Left lung (tissue), 10 donors: ENCODE measurements around the gene PES1. TPM values are rescaled to one million over a fixed set of nuclear protein-coding genes. Genes with fewer than 3 reads are reported as not detected.

Experiments
- ATAC-seq: fragments of 200-7000 bp; cut with Tn5 transposase; one replicate; pipeline ENCODE4 v1.9.1; 2020; ENCODE audit warnings: moderate library complexity
- DNase-seq, 4 donors: peaks; one replicate each; pipeline ENCODE4 v3.0.0-alpha.2; 2013 to 2020
- H3K27ac ChIP-seq, 2 donors: fragments of 200-600 bp; sonication (generic) in 1 of 2; one replicate each; pipeline versions ENCODE4 v1.5.0 to v1.8.0; 2020 to 2021
- H3K27me3 ChIP-seq, 2 donors: fragments of 200-600 bp; sonication (generic) in 1 of 2; one replicate each; pipeline versions ENCODE4 v1.5.0 to v1.8.0; 2020 to 2021
- H3K36me3 ChIP-seq, 2 donors: fragments of 200-600 bp; sonication (generic) in 1 of 2; one replicate each; pipeline versions ENCODE4 v1.5.0 to v1.8.0; 2020 to 2021
- H3K4me1 ChIP-seq, 2 donors: fragments of 200-600 bp; one replicate each; pipeline ENCODE4 v1.8.0; 2021
- H3K4me3 ChIP-seq, 2 donors: fragments of 200-600 bp; sonication (generic) in 1 of 2; one replicate each; pipeline versions ENCODE4 v1.5.0 to v1.8.0; 2020 to 2021; ENCODE audit warnings: mild to moderate bottlenecking in 1 of 2
- H3K9me3 ChIP-seq, 2 donors: fragments of 200-600 bp; sonication (generic) in 1 of 2; one replicate each; pipeline versions ENCODE4 v1.5.0 to v1.8.0; 2020 to 2021
- intact Hi-C, 2 donors: fragments of 100-400 bp; cut with DNase I; formaldehyde crosslinking; loops; one replicate each; pipeline versions ENCODE4 v1.11.2 to v1.14.2; 2022
- polyA plus RNA-seq, 6 donors: library from polyadenylated mRNA; unstranded; fragments of 120-200 nt; gene quantifications; one replicate each; pipeline ENCODE4 v1.2.1, GENCODE V29; 2013; ENCODE audit not compliant: insufficient read length in 6 of 6
- total RNA-seq, 2 donors: library from RNA; stranded (reverse); fragmentation: NEBNext Ultra II Directional; extraction: Animal tissue kit (Norgen Biotek cat#: 25700); gene quantifications; one replicate each; pipeline ENCODE4 v1.2.1, GENCODE V29; 2021
- TF ChIP-seq, protein P1 (sequence below), 2 donors: fragments of 200-600 bp; sonication (generic) in 1 of 2; IDR thresholded peaks; one replicate each; pipeline versions ENCODE4 v1.5.0 to v1.8.0; 2021; ENCODE audit warnings: antibody characterized with exemption in 2 of 2
- donor health status: DM: no; HTN: yes; CAD: no.
- donor health status: DM: no; HTN: no; CAD: no.

PES1 gene
- total and polyA plus RNA-seq, 8 donors: 45.2 to 70.6 (median 63.4) TPM

DNA sequence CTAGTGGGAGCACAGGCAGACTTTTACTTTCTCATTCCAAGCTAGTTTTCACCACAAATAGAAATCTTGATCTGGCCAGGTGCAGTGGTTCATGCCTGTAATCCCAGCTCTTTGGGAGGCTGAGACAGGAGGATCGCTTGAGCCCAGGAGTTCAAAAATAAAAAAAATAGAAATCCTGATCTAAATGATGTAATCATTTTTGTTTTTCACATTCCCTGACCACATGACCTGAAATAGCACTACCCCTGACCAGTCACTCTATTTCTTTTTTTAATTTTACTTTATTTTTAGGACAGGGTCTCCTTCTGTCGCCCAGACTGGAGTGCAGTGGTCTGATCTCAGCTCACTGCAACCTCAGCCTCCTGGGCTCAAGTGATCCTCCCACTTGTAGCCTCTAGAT, 13.0 kb upstream of the PES1 start:
- Histone ChIP-seq H3K4me3 (no peak overlapping the region), H3K27me3 (no peaks in the 10 kb centered on the region), H3K4me1 (peaks cover 20 to 37% of the 10 kb centered on the region in 2 donors), H3K27ac (peak overlapping the region in 1 of 2 donors; percentile 75), H3K36me3 (no peaks in the 10 kb centered on the region), H3K9me3 (no peaks in the 10 kb centered on the region)
- DNase-seq (no peak), ATAC-seq (no peak)
- TF ChIP-seq, protein P1, sequence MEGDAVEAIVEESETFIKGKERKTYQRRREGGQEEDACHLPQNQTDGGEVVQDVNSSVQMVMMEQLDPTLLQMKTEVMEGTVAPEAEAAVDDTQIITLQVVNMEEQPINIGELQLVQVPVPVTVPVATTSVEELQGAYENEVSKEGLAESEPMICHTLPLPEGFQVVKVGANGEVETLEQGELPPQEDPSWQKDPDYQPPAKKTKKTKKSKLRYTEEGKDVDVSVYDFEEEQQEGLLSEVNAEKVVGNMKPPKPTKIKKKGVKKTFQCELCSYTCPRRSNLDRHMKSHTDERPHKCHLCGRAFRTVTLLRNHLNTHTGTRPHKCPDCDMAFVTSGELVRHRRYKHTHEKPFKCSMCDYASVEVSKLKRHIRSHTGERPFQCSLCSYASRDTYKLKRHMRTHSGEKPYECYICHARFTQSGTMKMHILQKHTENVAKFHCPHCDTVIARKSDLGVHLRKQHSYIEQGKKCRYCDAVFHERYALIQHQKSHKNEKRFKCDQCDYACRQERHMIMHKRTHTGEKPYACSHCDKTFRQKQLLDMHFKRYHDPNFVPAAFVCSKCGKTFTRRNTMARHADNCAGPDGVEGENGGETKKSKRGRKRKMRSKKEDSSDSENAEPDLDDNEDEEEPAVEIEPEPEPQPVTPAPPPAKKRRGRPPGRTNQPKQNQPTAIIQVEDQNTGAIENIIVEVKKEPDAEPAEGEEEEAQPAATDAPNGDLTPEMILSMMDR (IDR thresholded peaks at IDR 0.05): no peak
- intact Hi-C loops: no loop called here

DNA sequence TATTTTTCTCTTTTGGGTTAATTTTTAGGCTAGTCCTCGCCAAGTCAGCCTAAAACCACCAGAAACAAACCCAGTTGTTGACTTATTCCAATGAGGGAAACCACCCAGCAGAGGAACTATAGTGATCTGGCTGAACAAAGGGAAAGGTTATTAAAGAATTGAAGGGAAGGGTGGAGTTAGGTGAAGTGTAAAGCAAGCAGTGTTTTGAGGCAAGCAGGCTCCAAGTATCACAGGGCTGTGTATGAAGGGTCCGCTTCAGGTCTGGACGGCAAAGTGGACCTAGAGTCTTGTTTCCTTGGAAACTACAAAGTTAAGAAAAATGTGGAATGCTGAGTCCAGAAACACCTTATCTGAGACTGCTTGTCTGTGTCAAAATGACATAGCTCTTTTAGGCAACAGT, 12.1 kb upstream of the PES1 start:
- Histone ChIP-seq H3K36me3 (no peaks in the 10 kb centered on the region), H3K4me3 (no peak overlapping the region), H3K9me3 (no peaks in the 10 kb centered on the region), H3K27me3 (no peaks in the 10 kb centered on the region), H3K27ac (no peak overlapping the region), H3K4me1 (peaks cover 11 to 28% of the 10 kb centered on the region in 2 donors)
- DNase-seq: peak in 1 of 4 donors; percentile 41
- TF ChIP-seq, protein P1 (IDR thresholded peaks at IDR 0.05): no peak
- no peak for ATAC-seq
- intact Hi-C loops: no loop called here

DNA sequence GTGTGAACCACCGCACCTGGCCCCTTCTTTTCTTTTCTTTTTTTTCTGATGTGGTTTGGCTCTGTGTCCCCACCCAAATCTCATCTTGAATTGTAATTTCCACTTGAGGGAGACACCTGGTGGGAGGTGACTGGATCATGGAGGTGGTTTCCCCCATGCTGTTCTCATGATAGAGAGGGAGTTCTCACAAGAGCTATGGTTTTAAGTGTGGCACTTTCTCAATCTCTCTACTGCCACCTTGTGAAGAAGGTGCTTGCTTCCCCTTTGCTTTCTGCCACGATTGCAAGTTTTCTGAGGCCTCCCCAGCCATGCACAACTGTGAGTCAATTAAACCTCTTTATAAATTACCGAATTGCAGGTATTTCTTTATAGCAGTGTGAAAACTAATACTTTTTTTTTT, 10.3 kb upstream of the PES1 start:
- H3K9me3 ChIP-seq: no peaks in the 10 kb centered on the region
- ATAC-seq (no peak), DNase-seq (no peak)
- H3K4me1 ChIP-seq: peaks cover 1 to 10% of the 10 kb centered on the region in 2 donors
- H3K27me3 ChIP-seq: no peaks in the 10 kb centered on the region
- TF ChIP-seq, protein P1 (IDR thresholded peaks at IDR 0.05): no peak
- H3K36me3 ChIP-seq: no peaks in the 10 kb centered on the region
- intact Hi-C loops: no loop called here
- no peak overlapping the region for H3K4me3 ChIP-seq
- H3K27ac ChIP-seq: no peak overlapping the region

DNA sequence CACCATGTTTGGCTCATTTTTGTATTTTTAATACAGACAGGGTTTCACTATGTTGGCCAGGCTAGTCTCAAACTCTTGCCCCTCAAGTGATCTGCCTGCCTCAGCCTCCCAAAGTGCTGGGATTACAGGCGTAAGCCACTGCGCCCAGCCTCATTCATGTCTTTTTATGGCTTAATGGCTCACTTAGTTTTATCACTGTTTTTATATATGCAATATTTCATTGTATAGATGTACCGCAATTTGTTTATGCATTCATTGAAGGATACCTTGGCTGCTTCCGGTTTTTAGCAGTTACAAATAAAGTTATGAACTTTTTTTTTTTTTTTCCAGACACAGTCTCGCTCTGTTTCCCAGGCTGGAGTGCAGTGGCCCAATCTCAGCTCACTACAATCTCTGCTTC, 9.8 kb upstream of the PES1 start:
- Histone ChIP-seq H3K9me3 (no peaks in the 10 kb centered on the region), H3K27ac (no peak overlapping the region), H3K4me3 (no peak overlapping the region), H3K27me3 (no peaks in the 10 kb centered on the region), H3K36me3 (no peaks in the 10 kb centered on the region), H3K4me1 (peaks cover 0 to 9% of the 10 kb centered on the region in 2 donors)
- no peak for ATAC-seq
- no peak for DNase-seq
- TF ChIP-seq, protein P1 (IDR thresholded peaks at IDR 0.05): no peak
- intact Hi-C loops: no loop called here

DNA sequence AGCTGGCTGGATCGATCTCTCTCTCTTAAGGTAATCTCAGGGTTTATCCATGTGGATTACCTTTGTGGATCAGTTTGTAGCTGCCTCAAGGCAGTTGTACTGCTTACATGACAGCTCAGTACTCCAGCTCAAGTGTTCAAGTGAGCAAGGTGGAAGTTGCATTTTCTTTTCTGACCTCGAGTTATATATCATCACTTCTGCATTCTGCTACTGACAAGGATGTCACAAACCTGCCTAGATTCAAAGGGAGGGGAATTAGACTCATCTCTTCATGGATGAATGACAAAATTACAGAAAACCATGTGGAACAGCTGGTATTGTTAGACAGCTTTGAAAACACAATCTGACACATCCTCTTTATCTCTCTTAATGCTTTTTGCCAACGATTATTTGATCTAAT, 9.2 kb upstream of the PES1 start:
- no peaks in the 10 kb centered on the region for H3K9me3 ChIP-seq
- peaks cover 0 to 4% of the 10 kb centered on the region in 2 donors for H3K4me1 ChIP-seq
- H3K4me3 ChIP-seq: no peak overlapping the region
- DNase-seq: no peak
- no peak overlapping the region for H3K27ac ChIP-seq
- no peak for ATAC-seq
- H3K36me3 ChIP-seq: no peaks in the 10 kb centered on the region
- TF ChIP-seq, protein P1 (IDR thresholded peaks at IDR 0.05): no peak
- H3K27me3 ChIP-seq: no peaks in the 10 kb centered on the region
- intact Hi-C loops: no loop called here
